GM21737 (cell line): Measurements from ENCODE around the gene SLC25A22.

Experiments
- ATAC-seq: cut with Tn5 transposase; IDR thresholded peaks from one replicate; pipeline ENCODE4 v1.9.1; 2021; ENCODE audit warnings: mild to moderate bottlenecking, moderate library complexity; ENCODE audit not compliant: unreplicated experiment

The SLC25A22 gene

DNA sequence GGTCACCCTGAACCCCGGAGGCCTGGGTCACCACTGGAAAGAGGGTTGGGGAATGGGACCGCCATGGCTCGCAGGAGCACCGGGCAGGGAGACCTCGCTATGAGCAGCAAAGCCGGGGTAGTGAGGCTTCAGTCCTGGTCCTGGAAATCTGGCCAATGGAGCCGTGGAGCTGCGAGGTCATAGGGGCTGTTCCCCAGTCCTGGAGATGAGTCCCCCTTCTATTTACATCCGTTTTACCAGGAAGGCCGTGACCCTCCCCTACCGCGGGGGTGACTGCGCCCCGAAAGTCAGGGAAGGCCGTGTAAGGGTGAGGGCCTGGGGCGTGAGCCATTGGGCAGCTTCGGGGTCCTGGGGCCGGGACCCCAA is 6.5 kb upstream of the SLC25A22 start:
- ATAC-seq, result no peak

DNA sequence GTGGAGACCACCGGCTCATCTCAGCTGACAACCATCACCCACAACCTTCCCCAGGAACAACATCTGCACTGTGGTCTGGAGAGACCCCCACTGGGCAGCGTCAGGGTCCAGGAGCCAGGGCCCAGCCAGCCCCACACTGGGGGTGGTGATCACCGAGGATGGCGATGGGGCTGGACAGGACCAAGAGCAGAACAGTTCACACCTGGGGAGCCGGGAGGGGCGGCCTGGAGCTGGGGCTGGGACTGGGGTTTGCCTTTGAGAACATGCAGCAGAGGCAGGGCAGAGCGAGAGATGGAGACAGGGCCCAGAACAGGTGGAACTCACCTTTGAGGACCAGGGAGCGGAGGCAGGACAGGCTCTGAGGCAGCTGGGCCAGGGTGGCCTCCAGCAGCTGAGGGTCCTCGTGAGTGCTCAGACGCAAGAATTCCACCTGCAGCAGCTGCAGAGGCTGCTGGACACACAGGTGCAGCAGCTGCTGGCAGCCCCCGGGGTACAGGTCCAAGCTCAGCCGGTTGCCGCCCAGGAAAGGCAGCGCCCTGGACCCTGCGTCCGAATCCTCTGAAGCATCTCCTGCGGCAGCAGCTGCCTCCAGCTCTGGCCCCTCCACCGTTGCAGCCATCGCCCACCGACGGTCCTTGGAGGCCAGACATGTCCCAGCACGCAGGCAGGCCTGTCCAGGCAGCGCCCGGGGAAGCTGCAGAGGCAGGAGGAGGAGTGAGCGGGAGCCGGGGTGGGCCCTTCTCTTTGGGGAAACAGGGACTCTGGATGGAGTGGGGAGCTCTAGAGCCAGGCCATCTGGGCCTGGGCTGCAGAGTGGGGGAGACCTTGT is 5.9 kb upstream of the SLC25A22 start:
- ATAC-seq, result no peak

DNA sequence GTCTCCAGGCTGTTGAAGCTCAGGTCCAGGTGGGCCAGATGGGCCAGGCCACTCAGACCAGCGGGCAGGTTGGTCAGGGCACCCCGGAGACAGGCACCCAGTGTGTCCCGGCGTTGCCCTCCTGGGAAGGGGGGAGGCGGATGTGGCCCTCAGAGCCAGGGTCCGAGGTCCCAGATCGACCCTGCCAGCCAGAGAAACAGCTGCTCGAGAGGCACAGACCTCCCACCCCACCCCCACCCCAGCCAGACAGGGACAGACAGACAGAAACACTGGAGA is 5.3 kb upstream of the SLC25A22 start:
- no peak for ATAC-seq

DNA sequence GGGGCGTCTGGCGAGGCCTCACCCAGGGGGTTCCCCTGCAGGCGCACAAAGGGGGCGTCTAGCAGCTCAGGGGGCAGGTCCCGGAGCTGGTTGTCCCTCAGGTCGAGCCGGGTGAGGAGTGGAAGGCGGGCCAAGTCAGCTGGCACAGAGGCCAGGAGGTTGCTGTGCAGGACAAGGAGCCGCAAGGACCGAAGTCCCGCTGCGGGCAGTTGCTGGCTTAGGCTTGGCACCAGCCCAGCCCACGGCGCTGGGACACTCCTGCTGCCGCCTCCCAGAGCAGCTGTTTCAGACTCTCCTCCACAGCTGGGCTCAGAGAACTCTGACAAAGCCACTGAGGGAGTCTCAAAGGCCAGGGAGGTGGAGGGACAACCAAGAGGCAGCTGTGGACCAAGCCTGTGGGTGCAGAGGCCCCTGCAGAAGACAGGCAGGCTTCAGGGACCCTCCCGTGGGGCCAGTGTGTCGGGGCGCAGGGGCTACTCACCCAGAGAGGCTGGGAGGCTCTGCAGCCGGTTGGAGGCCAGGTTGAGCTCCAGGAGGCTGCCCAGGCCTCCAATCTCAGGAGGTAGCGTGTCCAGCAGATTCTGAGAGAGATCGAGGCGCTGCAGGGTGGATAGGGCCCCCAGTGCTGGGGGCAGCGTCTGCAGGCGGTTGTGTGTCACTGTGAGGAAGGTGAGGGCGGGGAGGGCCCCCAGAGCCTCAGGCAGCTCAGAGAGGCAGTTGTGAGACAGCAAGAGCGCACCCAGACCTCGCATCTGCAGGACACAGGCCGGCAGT is 4.8 kb upstream of the SLC25A22 start:
- no peak for ATAC-seq

DNA sequence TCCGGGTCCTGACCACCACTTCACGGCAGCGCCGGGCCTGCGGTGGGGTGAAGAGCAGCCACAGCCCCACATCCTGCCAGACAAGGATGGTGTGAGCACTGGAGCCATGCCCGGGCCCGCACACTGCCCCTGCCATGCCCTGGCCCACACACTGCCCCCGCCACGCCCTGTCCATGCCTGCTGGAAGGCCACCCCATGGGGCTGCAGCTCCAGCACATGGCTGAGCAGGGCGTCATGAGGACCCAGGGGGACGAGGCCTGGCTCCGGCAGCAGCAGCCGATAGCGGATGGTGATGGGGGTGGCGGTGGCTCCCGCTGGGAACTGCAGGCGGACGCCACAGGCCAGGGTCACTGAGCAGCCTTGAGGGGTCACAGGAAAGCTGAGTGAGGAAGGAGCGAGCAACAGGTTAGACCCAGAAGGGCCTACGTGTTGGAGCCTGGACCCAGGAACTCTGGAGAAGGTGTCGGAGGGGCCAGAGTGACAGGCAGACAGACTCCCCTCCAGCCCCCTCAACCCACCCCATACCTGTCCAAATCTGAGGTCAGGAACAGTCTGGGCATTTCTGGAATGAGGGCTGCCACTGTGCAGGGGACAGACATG is 4.0 kb upstream of the SLC25A22 start:
- no peak for ATAC-seq

DNA sequence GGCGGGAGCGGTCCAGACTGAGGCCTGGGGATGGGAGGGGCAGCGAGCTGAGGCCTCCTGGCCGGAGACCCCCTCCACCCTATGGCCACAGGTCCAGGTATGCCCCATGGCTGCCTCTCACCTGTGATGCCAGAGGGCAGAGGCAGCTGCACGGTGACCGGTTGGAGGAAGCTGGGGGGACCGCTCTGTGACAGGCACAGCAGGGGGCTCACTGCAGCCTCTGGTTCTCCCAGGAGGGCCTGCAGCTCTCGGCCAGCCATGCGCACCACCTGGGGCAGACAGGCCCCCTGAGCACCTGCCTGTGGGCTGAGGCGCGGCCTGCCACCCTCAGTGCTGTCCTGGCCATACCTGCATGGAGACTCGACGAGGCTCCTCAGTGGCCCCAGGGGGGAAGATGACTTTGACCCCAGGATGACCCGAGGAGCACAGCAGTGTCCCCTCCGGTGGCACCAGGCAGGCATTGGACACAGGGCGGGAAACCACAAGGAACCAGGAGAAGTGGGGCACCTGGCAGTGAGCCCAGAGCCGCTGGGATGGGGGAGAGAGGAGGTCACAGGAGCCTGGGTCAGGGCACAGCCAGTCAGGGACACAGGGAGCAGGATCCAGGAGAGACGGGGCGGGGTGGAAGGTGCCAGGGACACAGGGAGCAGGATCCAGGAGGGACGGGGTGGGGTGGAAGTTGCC is 3.2 kb upstream of the SLC25A22 start:
- no peak for ATAC-seq

DNA sequence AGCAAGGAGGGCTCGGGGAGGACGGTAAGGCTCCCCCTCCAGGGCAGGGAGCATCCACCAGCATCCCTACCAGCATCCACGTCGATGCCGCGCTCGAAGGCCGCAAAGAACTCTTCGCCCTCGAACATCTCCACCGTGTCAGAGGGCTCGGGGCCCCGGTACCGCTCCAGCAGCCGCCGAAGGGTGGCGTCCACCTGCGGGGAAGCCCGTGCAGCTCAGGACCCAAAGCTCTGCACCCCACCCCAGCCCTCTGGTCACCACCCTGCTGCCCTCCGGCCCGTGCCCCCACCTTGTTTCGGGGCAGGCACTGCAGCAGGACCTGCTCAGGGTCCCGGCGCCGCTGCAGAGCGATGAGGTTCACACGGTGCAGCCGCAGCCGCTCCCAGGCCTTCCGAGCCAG is 2.4 kb upstream of the SLC25A22 start:
- no peak for ATAC-seq

DNA sequence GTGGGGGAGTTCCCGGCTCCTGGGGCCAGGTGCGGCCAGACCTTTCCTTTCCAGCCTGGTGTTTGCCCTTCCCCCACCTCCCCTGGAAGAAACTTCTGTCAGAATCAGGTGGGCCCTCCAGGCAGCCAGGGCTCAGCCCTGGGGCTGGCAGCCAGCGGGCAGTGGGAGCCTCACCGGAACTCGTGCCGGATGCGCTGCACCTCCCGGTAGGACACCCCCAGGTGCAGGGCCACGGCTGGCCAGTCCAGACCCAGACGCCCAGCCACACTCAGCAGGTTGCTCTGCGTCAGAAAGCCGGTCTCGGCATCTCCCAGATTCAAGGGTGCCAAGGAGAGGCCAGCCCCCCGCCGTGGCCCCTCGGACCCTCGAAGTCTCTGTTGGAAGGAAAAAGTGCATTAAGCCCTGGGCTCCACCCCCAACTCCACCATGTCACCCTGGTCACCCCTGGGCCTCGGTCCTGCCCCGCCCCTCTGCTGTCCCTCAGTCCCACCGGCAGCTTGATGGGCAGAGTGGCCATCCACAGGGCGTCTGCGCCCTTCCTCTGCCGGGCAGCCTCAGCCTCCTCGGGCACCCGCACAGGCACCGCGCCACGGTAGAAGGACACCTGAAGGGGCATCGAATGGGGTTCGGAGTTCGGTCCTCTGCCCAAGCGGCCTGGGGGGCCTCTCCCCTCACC is 1.7 kb upstream of the SLC25A22 start:
- no peak for ATAC-seq

DNA sequence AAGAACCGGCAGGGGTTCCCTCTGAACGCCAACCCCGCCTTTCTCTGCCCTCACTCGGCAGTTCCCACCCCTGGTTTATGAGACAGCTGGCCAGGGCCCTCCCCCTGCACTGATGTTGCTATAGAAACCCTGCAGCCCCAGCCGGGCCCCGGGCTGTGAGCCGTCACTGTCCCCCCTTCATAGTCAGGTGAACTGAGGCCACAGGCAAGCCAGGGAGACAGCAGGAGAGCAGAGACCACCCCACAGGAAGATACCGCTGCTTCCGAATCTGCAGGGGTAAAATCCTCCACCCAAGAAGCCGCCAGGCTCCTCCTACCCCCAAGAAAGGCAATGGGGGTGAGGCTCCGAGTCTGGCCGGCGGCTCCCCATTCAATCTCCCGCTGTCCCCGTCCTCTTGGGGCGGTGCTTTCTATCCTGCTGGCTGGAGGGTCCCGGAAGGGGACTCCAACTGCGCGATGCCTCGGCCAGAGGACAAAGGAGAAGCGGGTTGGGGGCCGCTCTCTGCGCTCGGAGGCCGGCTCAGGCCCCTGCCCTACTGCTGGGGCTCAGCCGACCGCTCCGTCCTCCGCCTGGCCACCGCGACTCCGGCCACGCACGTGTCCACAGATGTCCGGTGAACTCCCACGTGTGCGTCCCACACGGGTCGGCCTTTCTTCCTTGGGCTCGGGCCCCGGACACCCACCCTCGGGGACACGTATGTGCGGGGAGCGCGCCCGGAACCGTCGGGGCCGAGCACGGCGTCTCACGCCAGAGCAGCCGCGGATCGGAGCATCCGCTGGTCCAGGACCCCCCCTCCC is 587 bp downstream of the SLC25A22 start:
- peak; percentile 41 for ATAC-seq

DNA sequence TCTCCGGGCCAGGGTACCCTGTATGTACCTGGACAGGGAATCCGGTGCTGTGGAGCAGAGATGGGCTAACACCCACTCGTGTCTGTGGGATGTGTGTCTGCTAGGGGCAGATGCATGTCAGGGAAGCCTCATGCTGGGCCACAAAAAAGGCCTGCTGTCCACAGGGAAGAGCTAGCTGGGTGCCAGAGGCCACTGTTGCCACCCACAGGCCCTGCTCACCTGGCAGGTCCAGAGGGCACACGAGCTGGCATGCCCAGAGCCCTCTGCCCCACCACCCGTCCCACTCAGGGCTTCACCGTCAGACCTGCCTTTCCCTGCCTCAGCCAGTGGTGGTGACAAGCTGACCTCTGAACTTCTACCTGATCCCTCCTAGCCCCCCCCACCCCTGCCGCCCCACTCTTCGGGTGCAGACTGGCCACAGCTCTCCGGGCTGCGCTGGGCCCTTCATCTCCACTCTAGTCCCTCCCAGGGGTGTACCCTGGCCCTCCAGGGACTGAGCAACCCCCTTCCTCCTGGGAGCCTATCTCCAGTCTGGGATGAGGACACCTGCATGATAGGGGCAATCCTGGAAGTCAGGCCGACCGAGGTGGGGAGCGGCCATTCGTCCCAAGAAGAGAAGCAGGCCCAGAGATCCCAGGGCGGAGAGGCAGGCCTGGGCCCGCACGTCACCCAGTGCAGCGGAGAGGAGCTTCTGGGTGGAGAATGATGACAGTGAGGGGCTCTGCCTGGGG is 1.4 kb downstream of the SLC25A22 start:
- ATAC-seq, result no peak

DNA sequence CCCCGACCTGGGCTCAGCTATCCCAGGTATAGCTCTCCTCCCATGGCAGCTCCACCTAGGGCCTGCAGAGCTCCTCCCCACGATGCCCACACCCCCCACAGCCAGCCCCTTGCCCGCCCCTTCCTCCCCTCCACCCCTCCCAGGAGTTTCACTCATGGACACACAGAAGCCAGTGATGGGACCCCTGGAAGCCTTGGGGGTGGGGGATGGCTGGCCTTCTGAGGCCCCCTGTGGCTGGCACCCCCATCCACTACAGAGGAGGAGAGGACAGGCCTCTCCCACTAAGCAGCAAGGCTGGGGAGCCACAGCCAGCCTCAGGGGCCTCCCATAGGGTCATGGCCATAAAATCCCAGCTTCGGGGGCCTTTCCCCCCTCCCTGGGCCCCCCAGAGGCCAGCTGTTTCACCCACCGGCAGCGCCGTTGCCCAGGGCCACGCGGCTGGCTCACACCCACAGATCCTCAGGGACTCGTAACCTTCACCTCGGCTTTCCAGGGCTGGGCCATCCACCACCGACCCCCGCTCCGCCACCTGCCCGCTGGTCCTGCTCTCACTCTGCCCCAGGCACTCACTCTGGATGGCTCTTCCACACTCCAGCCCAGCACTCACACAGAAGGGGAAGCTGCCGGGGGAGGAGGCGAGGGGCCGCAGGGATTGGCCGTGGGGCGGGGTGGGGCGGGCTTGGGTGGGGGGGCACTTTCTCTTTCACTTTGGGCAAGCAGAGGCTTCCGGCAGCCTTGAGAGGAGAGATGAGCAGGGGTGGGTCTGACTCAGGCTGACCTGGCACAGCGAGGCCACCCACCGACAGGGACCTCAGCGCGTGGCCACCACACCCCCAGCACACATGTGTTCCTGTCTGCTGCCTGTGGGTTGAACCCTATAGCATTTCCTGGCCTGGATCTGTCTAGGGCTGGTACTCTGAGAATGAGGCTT is 2.2 kb downstream of the SLC25A22 start:
- no peak for ATAC-seq

DNA sequence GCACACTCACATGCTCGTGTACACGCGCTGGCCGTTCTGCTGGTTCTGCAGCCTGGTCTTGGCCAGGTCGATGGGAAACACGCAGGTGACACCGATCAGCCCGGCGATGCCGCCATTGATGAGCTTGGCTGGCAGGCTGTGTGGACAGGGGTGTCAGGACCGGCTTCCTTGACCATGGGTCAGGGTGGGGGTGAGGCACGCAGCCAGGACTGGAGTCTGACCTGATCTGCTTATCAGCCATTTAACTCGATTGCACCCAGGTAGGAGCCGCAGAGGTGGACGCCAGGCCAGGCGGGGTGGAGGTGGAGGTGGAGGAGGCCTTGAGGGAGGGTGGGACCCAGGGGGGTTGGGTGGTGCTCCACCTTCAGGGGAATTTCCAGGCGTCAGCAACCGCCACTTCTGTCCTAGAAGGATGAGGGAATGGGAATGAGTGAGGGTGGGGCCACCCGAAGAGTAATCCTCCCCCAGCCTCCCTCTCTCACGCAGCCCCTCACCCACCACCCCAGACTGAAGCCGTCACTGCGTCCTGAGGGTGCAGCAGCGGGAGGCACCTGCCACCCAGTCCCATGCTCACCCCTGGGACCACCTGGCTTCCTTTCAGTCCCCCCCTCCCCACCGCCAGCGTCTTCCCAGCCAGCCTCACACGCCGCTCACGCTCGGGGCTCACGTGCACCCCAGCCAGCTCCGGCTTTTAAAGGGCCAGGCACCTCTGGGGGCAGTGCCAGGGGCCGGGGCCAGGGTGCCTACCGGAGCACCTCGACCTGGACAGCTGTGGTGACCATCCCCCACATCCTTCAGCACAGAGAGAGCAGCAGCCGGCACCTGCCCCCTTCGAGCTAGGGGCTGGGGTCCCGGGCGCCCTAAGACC is 3.1 kb downstream of the SLC25A22 start:
- ATAC-seq, result no peak

DNA sequence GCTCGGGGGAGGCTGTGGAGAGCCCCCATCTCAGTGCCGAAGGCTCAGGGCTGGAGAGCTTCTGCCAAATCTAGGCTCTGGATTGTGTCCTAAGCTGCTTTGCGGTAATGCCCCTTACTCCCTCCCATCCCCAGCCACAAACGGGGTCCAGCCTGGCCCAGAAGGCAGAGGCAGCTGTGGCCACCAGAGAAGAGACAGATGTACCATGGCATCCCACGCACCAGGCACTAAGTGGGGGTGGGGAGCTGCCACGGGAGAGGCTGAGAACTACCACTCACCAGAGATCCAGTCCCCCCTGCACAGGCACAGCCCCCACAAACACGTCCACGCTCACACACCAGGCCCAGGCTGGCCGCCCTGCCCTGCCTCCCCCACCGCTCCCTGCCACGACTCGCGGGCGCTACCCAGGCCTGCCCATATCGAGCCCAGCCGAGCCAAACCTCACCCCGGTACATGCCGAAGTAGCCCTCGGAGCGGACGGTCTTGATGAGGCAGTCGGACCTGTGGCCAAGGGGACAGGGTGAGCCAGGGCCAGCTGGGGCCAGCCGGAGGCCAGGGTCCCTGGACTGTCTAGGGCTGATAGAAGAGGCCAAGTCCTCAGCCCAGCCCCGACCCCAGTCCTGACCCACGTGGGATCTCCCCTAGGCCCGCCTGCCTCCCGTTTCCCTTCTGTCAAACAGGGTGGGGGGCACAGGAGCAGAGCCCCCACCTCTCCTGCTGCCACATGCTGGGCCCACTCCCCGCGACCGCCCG is 3.9 kb downstream of the SLC25A22 start:
- ATAC-seq, result no peak

DNA sequence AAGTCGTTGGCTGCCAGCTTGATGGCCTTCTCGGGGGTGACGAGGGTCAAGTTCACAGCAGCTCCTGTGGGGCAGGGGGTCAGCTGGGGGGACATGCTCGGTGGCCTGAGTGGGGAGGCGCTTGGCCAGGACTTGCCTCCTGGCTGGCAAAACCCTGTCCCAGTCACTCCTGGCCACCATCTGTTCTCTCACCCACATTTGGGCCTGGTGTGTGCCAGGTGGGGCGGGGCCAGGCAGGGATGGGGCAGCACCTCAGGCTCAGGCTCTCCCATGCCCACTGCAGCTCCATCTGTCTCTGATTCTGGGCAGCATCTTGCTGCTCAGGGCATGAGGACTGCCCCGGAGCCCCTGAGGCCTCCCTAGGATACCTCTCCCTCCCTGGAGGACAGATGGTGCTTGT is 4.5 kb downstream of the SLC25A22 start:
- ATAC-seq, result no peak

DNA sequence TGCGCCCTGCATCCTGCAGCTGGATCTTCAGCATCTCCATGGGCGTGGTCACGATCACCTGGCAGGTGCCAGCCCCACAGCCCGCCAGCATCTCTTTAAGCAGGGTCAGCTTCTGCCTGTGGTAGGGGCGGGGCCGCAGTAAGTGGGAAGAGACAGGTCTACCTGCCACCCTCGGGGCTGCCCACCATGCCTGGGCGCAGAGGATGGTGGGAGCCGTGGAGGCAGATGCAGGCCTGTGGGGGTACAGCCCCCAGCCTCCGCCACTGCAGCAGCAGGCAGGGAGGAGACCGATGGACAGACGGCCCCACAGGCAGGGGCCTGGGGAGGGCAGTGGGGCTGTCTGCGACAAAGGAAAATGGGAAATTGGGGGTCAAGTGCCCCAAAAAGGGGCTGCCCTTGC is 5.2 kb downstream of the SLC25A22 start:
- no peak for ATAC-seq

DNA sequence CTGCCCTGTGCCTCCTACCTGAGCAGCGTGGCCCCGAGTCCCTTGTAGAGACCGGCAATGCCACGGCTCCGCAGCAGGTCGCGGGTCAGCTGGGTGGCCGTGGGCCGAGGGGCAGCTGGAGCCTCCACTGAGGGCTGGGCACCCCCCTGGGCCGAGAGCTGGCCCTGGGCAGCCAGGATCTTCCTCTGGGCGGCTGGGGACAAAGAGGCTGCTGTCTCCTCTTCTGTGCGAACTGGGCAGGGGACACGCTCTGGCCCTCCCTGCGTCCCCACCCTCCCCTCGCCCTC is 5.6 kb downstream of the SLC25A22 start:
- no peak for ATAC-seq
